ENCODE data around the gene EYA2.

DNA sequence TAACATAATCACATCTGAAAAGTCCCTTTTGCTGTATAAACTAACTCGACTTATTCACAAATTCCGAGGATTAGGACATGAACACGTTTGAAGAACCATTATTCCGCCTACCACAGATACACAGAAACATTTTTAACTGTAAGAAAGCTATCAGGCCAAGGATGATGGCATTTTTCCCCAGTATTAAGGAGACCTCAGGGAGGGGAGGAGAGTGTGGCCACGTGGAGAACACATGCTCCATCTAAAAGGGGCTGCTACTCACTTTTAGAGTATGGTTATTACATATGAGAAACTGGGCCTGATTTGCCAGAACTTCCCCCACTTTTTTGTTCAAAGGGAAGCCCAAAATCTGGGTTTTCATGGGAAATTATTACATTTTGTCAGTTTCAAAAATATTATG, 153.4 kb downstream of the EYA2 start:
- TF ChIP-seq, protein P1, sequence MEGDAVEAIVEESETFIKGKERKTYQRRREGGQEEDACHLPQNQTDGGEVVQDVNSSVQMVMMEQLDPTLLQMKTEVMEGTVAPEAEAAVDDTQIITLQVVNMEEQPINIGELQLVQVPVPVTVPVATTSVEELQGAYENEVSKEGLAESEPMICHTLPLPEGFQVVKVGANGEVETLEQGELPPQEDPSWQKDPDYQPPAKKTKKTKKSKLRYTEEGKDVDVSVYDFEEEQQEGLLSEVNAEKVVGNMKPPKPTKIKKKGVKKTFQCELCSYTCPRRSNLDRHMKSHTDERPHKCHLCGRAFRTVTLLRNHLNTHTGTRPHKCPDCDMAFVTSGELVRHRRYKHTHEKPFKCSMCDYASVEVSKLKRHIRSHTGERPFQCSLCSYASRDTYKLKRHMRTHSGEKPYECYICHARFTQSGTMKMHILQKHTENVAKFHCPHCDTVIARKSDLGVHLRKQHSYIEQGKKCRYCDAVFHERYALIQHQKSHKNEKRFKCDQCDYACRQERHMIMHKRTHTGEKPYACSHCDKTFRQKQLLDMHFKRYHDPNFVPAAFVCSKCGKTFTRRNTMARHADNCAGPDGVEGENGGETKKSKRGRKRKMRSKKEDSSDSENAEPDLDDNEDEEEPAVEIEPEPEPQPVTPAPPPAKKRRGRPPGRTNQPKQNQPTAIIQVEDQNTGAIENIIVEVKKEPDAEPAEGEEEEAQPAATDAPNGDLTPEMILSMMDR (IDR thresholded peaks at IDR 0.05), result no peak
- no peak for TF ChIP-seq EZH2 (IDR thresholded peaks at IDR 0.05; ENCODE audit: borderline replicate concordance, insufficient read depth, low read depth, low read length, poor library complexity, severe bottlenecking)

All from B cell (primary cell).